Measurements from ENCODE around the gene UGP2.

DNA sequence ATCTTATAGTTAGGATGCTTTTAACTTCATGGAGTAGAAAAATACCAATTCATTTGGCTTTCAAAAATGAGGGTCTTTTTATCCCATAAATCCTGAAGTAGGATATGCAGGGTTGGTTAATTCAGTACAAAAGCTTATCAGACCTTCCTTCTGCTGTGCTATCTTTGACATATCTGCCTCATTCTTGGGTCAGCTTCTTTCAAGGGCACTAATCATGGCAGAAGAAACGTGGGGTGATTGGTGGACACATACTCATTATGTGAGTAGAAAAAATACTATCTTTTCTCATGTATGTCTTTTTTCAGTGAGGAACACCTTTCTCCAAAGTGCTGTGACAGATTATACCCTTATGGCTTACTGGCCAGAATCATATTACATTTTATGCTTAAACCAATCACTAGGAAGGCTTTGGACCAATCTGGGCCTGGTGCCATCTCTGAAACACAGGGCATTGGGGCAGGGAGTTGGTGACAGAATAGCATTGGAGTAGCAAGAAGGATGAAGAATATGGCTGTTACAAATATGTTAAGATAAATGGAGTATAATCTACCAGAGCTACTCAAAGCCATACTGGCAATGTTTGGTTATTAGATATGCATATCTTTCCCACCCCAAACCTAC is 10.1 kb downstream of the UGP2 start:
- TF ChIP-seq CTCF (IDR thresholded peaks at IDR 0.05) (no peak), POLR2A (IDR thresholded peaks at IDR 0.05) (no peak)

Measured in Peyer's patch (tissue), 4 donors.